ENCODE measurements around the gene PHTF2. TPM values are rescaled to one million over a fixed set of nuclear protein-coding genes. Genes with fewer than 3 reads are reported as not detected.

The PHTF2 gene
- total and polyA plus RNA-seq, 2 experiments from 2014 or later, result 13.3 to 26.9 TPM

DNA sequence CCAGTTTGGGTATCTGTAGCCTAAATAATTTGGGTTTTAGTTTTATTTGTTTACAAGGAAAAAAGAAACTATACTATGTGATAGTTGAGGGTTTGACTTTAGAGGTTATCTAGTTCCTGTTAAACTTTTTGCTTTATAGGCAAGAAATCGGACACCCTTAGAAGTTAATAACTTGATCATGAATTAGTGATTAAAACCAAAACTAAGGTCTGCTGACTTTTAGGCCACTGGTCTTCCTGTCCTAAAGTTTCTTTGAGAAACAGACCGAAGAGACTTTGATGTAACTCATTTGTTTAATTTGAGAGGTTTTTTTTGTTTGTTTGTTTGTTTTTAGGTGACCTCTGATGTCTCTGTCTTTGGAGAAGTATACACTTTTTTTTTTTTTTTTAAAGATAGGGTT lies 59.7 kb downstream of the PHTF2 start:
- Histone ChIP-seq H3K4me2 (no peak overlapping the region), H3K27ac (no peak overlapping the region), H3K9me3 (ENCODE audit: low read depth) (no peaks in the 10 kb centered on the region), H3K27me3 (no peaks in the 10 kb centered on the region), H3K4me1 (ENCODE audit: insufficient read depth) (no peaks in the 10 kb centered on the region), H3K9me2 (replicated peaks; ENCODE audit: insufficient read depth) (no peaks in the 10 kb centered on the region), H2AFZ (no peak overlapping the region), H3K4me3 (no peak overlapping the region), H3K36me3 (replicated peaks; ENCODE audit: insufficient read depth, low read depth) (no peaks in the 10 kb centered on the region), H4K20me1 (ENCODE audit: insufficient read depth, poor library complexity, severe bottlenecking) (no peaks in the 10 kb centered on the region), H3K79me2 (peaks cover 11% of the 10 kb centered on the region)
- WGBS (ENCODE audit: low lambda C conversion rate, missing lambda C conversion rate), result 85% methylated on average over 2 of the region's 2 CpGs
- DNase-seq (ENCODE audit: low spot score), result no peak
- TF ChIP-seq EZH2phosphoT487 (IDR thresholded peaks at IDR 0.05; ENCODE audit: low read depth, severe bottlenecking, unreplicated experiment) (no peak), EZH2 (IDR thresholded peaks at IDR 0.05; ENCODE audit: borderline replicate concordance) (no peak)
- TF ChIP-seq, protein P1, sequence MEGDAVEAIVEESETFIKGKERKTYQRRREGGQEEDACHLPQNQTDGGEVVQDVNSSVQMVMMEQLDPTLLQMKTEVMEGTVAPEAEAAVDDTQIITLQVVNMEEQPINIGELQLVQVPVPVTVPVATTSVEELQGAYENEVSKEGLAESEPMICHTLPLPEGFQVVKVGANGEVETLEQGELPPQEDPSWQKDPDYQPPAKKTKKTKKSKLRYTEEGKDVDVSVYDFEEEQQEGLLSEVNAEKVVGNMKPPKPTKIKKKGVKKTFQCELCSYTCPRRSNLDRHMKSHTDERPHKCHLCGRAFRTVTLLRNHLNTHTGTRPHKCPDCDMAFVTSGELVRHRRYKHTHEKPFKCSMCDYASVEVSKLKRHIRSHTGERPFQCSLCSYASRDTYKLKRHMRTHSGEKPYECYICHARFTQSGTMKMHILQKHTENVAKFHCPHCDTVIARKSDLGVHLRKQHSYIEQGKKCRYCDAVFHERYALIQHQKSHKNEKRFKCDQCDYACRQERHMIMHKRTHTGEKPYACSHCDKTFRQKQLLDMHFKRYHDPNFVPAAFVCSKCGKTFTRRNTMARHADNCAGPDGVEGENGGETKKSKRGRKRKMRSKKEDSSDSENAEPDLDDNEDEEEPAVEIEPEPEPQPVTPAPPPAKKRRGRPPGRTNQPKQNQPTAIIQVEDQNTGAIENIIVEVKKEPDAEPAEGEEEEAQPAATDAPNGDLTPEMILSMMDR (IDR thresholded peaks at IDR 0.05; ENCODE audit: poor library complexity), result no peak

DNA sequence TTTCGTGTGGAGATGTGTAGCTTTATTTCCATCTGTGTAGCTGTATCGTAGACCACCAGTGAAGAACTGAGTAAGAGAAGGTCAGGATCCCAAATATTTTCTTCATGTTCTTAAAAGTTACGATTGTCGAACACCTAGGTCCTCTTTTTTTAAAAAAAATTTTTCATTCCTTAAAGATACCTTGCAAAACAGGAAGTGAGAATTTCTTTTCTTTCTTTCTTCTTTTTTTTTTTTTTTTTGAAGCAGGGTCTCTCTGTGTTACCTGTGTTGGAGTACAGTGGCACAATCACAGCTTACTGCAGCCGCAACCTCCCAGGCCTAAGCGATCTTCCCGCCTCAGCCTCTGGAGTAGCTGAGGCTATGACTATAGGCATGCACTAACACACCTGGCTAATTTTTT lies 60.8 kb downstream of the PHTF2 start:
- no peak overlapping the region for H3K4me3 ChIP-seq
- no peaks in the 10 kb centered on the region for H4K20me1 ChIP-seq (ENCODE audit: insufficient read depth, poor library complexity, severe bottlenecking)
- no peaks in the 10 kb centered on the region for H3K36me3 ChIP-seq (replicated peaks; ENCODE audit: insufficient read depth, low read depth)
- DNase-seq (ENCODE audit: low spot score), result no peak
- no peak overlapping the region for H2AFZ ChIP-seq
- H3K9me3 ChIP-seq (ENCODE audit: low read depth), result no peaks in the 10 kb centered on the region
- H3K79me2 ChIP-seq, result peaks cover 11% of the 10 kb centered on the region
- no peak overlapping the region for H3K27ac ChIP-seq
- no peak overlapping the region for H3K4me2 ChIP-seq
- H3K9me2 ChIP-seq (replicated peaks; ENCODE audit: insufficient read depth), result no peaks in the 10 kb centered on the region
- H3K27me3 ChIP-seq, result no peaks in the 10 kb centered on the region
- 96% methylated on average over 7 of the region's 7 CpGs for WGBS (ENCODE audit: low lambda C conversion rate, missing lambda C conversion rate)
- no peaks in the 10 kb centered on the region for H3K4me1 ChIP-seq (ENCODE audit: insufficient read depth)
- TF ChIP-seq EZH2 (IDR thresholded peaks at IDR 0.05; ENCODE audit: borderline replicate concordance) (no peak), EZH2phosphoT487 (IDR thresholded peaks at IDR 0.05; ENCODE audit: low read depth, severe bottlenecking, unreplicated experiment) (no peak)
- TF ChIP-seq, protein P1 (IDR thresholded peaks at IDR 0.05; ENCODE audit: poor library complexity), result no peak

DNA sequence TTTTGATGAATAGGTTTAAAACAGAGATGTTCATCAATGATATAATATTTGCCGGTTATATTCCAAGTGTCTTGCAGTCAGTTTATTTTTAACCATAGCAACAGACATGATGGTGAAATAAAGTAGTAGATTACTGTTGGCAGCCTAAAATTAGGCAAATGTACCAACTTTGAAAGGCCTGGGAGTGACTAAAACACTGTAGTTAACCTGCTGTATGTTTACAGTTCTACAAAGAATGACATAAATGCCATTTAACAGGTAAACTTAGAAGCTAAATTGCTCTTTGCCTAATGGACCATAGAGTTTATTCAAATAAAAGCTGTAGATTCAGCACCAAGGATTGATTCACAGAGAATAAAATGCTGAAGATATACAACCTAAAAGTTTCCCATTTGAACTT lies 64.1 kb downstream of the PHTF2 start:
- Histone ChIP-seq H3K79me2 (peaks cover 11% of the 10 kb centered on the region), H3K36me3 (replicated peaks; ENCODE audit: insufficient read depth, low read depth) (no peaks in the 10 kb centered on the region), H3K27ac (no peak overlapping the region), H4K20me1 (ENCODE audit: insufficient read depth, poor library complexity, severe bottlenecking) (no peaks in the 10 kb centered on the region), H3K4me3 (no peak overlapping the region), H3K9me2 (replicated peaks; ENCODE audit: insufficient read depth) (no peaks in the 10 kb centered on the region), H3K9me3 (ENCODE audit: low read depth) (no peaks in the 10 kb centered on the region), H2AFZ (no peak overlapping the region), H3K4me2 (no peak overlapping the region), H3K4me1 (ENCODE audit: insufficient read depth) (peaks cover 11% of the 10 kb centered on the region), H3K27me3 (no peaks in the 10 kb centered on the region)
- WGBS (ENCODE audit: low lambda C conversion rate, missing lambda C conversion rate), result 96% methylated on average over 1 of the region's 1 CpG
- DNase-seq (ENCODE audit: low spot score), result no peak
- TF ChIP-seq, protein P1 (IDR thresholded peaks at IDR 0.05; ENCODE audit: poor library complexity), result no peak
- no peak for TF ChIP-seq EZH2phosphoT487 (IDR thresholded peaks at IDR 0.05; ENCODE audit: low read depth, severe bottlenecking, unreplicated experiment)
- no peak for TF ChIP-seq EZH2 (IDR thresholded peaks at IDR 0.05; ENCODE audit: borderline replicate concordance)

DNA sequence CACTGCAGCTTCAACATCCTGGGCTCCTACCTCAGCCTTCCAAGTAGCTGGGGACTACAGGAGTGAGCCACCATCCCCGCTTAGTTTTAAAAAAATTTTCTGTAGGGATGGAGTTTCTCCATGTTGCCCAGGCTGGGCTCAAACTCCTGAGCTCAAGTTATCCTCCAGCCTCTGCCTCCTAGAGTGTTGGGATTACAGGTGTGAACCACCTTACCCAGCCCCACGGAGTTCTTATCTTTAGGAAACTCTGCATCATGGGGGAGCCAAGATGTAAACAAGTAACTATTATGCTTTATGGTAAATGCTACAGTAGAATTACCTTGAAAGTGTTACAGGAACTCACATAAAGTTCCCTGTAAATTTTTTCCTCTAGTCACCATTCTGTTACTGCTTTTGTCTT lies 65.3 kb downstream of the PHTF2 start:
- H3K27ac ChIP-seq, result no peak overlapping the region
- H3K9me3 ChIP-seq (ENCODE audit: low read depth), result no peaks in the 10 kb centered on the region
- H2AFZ ChIP-seq, result no peak overlapping the region
- H3K79me2 ChIP-seq, result peaks cover 10% of the 10 kb centered on the region
- DNase-seq (ENCODE audit: low spot score), result no peak
- WGBS (ENCODE audit: low lambda C conversion rate, missing lambda C conversion rate), result 68% methylated on average over 2 of the region's 2 CpGs
- H3K36me3 ChIP-seq (replicated peaks; ENCODE audit: insufficient read depth, low read depth), result no peaks in the 10 kb centered on the region
- TF ChIP-seq EZH2phosphoT487 (IDR thresholded peaks at IDR 0.05; ENCODE audit: low read depth, severe bottlenecking, unreplicated experiment) (no peak), EZH2 (IDR thresholded peaks at IDR 0.05; ENCODE audit: borderline replicate concordance) (no peak)
- TF ChIP-seq, protein P1 (IDR thresholded peaks at IDR 0.05; ENCODE audit: poor library complexity), result no peak
- H4K20me1 ChIP-seq (ENCODE audit: insufficient read depth, poor library complexity, severe bottlenecking), result no peaks in the 10 kb centered on the region
- peaks cover 11% of the 10 kb centered on the region for H3K4me1 ChIP-seq (ENCODE audit: insufficient read depth)
- H3K9me2 ChIP-seq (replicated peaks; ENCODE audit: insufficient read depth), result no peaks in the 10 kb centered on the region
- H3K4me2 ChIP-seq, result no peak overlapping the region
- no peaks in the 10 kb centered on the region for H3K27me3 ChIP-seq
- no peak overlapping the region for H3K4me3 ChIP-seq

All from hepatocyte (in vitro differentiated cells).